HT-29 (cell line): ENCODE measurements around the gene RTCB. TPM values are rescaled to one million over a fixed set of nuclear protein-coding genes. Genes with fewer than 3 reads are reported as not detected.

Experiments
- DNase-seq: peaks from one replicate; pipeline ENCODE4 v3.0.0-alpha.2; 2015; ENCODE audit warnings: low spot score
- total RNA-seq: library from RNA; depleted of rRNA; stranded (reverse); fragments of >200 nt; shearing (Covaris generic); gene quantifications from 2 replicates; pipeline ENCODE4 v1.2.3, GENCODE V29; 2014; rRNA removed

The RTCB gene
- total RNA-seq: 47.6 and 49.1 TPM in 2 replicates

DNA sequence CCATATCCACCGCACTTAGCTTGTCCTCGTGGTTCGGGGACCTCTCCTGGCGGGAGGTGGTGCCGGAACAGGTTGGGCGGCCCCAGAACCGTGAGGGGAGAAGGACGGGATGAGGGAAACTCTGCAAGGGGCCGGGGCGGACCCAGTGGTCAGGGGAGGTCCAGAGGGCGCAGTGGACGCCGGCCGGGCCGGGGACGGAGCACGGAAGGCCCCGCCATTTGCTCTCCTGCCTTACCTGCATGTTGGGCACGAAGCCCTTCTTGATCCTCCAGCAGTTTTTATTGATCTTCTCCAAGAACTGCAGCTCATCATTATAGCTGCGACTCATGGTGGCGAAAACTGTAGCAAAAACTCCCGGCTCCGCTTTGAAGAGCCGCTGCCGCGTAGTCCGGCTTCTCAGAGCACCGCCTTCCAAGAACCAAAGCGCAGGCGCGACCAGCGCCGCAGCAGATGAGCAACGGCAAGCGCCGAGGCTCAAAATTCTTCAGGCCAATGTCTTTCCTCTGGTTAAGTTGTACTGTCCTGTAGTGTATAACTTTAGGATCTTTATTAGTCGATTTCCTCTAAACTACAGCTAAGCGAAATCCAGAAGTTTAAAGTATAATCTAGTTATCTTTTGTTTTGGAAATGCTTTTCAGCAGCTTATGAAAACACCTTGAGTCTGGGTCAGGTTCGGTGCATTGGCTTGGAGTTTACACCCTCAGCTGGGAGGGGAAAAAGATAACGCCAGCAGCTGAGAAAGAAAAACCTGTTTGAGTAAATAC, at the start of gene RTCB:
RTCB (minus strand) TSS at position 419 of the 764 bp plus-strand sequence; CDS start at position 328, 91 bp downstream.
- peak; percentile 88 for DNase-seq

DNA sequence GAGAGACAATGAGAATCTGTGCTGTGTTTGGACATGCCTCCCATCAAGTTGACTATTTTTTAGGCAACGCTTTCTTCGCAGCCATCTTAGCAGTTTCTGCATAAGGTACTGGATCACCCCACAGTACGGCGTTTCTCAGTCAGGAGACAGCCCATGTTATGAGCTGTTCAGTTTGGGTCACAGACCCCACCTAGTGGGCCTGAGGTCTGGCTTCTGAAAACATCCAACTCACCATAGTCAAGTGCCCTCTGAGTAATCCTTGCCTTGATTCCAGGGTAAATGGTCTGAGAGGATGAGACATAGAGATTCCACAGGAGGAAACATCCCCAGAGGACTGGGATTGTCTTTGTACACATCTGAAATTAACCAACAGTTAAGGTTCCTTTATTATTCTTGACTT, 45.0 kb upstream of the RTCB start:
- no peak for DNase-seq

DNA sequence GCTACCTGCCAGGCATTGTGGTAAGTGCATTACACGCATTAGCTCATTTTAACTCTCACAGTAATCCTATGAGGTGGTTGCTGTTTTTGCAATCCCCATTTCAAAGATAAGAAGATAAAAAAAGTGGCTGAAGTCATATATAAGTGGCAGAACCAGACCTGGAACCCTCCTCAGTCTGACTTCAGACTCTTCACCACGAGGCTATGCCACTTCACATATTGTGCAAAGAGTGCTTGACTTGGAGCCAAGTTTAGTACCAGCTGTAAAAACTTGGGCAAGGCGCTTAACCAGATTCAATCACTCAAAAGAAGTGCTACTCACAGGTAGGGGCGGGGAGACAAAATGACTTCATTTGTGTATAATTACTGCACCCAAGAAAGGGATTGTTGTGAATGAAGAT, 36.9 kb upstream of the RTCB start:
- DNase-seq: no peak

DNA sequence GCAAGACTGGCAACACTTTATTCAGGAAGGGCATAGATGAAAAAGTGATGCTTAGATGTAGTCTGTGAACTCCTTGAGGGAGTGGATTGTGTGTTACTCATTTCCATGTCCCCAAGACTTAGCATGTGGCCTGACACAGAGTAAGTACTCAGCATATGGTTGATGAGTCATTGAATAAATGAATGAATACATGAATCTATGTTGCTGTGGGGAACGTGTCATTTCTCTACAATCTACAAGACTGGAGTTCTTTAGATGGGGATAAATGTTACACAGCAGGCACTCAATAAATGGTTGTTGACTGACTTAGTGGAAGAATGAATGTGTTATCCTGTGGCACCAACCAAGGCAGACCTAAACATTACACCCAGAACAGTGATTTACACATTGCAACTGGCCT, 34.3 kb upstream of the RTCB start:
- no peak for DNase-seq

DNA sequence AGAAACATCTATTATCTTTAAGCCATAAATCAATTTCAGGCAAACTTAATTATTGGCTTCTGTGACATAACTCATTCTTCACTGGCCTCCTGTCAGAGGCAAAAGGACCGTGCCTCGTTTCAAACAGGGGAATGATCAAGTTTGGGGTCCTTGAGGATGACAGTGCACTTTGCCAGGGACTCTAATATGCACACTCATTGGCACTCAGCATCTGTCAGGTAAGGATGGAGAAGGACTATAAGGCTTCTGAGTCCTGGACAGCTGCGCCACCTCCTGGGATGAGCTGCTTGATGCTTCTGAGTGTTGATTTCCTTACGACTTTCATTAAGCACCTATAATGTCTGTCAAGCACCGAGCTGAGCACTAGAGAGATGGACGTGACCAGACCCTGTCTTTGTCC, 32.0 kb upstream of the RTCB start:
- peak; percentile 56 for DNase-seq

DNA sequence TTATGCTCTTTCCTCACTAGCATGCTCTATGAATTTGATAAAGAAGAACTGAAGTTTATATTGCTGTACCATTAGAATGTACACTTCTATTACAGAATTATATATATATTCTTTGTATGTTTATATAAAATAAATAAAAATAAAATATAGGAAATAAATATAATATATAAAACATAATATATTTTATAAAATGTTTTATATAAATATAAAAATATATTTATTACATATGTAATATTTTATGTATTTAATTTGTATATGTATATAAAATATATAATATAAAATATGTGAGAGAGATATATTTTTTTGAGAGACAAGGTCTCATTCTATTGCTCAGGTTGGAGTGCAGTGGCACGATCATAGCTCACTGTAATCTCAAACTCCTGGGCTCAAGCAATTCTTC, 18.3 kb upstream of the RTCB start:
- DNase-seq: no peak

DNA sequence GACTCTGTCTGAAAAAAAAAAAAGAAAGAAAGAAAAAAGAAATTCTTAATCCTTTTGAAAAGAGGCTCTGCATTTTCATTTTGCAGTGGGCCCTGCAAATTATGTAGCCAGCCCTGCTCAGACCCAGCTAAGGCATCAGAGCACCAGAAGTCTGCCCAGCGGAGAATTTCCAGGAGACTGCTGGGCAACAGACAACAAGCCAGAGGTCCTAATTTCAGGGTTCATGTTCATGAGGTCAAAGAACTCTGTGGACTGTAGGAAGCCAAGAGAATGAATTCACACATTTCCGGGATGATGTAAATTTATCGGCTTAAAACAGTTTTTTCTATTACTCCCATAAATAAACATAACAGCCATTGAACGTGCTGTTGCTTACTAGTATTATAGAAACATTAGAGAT, 14.8 kb upstream of the RTCB start:
- no peak for DNase-seq

DNA sequence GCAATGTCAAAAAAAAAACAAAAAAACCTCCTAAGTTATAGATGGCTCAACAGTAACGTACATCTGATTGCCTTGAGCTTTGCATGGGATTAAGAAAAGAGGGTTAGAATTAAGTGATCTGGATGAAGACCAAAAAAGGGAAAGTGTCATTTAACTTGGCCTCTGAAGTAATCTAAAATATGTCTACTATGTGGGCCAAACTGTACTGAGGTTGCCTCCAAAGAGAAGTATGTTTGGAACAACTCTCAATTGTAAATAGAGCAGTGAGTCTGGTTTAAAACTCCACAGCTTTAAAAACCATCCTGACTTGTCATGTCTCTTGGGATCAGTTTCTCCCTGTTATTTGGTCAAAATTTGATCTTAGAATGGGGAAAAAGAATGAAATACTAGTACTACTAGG, 11.6 kb upstream of the RTCB start:
- DNase-seq: no peak

DNA sequence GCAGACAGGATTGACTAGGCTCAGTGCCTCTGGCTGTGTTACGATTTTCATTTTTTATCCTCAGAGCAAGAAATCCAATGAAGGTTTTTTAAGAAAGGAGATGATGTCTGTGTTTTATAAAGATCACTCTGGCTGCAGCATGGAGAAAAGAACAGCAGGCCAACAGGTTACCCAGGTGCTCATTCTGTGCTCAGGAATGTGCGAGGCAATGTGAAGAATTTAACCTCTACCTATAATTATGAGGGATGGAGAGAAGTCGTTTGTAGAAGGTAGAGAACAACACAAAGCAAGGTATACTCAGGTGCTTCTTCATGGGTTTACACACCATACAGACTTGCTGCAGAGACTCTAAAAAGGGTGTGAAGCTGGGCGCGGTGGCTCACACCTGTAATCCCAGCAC, 10.0 kb upstream of the RTCB start:
- DNase-seq: no peak

DNA sequence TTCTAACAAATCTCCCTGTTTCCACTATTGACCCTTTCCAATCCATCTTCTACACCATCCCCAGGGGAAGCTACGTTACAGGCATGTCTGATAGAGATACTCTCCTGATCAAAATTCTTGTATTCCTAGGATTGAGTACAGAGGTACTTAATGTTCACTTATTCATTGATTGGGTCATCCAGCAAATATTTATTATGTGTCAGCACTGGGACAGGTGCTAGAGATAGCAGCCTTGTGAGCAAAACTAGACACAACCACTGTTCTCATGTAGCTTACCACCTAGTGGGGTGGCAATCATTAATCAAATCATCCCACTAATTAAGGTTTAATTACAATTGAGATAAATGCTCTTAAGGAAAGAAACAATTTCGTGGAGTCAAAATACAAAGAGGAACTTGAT, 9.4 kb upstream of the RTCB start:
- DNase-seq: no peak

DNA sequence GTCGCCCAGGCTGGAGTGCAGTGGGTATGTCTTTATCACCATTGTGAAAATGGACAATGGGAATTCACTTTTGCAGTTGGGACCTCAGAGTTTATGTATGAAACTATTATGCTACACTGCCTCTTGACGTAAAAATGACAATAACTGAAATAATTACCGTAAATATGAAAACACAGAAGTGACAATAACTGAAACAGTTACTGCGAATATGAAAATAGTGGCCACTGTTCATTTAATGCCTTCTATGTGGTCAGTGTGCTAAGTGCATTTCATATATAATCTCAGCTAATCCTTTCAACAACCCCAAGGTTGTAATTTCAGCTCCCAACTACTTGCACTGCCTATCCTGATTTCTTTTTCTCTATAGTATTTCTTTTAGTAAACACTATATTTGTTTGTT, 5.9 kb upstream of the RTCB start:
- no peak for DNase-seq

DNA sequence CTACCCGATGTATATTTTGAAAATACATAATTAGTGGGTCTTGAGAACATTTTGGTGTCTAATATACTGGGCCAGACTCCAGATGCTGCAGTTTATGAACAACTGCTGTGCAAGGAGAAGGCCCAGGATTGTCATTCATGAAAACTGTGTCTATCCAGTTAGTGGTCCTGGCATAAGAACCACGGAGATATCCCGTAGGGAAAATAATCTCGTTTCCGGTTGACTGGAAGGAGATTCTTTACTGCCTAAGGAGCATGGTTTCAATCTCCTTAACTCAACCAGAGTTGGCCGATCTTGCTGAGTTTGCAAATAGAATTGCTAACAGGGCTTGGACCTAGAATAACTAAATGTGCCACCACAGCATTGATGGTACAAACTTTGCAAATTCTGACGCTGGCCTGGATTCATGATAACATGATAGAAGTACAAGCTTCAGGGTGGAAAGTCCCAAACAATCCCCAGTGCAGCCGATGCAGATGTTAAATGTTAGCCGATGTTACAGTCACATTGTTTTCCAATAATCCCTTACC, 4.6 kb upstream of the RTCB start:
- DNase-seq: no peak

DNA sequence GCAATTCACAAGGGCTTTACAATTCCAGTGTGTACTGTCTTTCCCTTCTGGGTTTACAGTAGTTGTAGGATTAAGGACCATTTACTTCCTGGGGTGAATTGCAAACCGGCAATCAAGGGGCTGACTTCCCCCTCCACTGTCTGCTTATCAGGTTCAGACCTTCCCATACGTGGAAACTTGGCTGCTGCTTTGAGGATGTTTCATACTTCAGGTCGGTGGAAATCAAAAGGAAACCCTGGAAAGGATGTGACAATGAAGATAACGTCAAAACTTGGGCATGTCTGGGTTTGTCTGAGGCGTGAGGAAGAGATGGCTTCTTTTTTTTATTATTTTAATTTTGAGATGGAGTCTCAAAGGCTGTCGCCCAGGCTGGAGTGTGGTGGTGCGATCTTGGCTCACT, 2.1 kb upstream of the RTCB start:
- no peak for DNase-seq

DNA sequence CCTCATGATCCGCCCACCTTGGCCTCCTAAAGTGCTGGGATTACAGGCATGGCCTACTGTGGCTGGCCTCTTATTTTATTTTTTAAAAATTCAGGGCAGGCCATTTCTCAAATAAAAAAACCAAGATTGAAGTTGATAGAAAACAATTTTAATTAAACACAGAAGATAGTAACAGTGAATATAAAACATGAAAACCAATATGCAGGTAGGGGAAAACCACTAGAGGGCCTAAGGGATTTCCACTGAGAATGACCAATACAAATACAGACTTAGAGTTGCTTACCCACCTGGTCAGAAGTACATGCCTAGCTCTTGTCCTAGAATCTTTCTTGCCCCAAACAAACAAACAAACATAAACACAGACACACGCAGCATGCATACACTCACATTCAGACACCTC, 1.7 kb upstream of the RTCB start:
- DNase-seq: peak; percentile 11

DNA sequence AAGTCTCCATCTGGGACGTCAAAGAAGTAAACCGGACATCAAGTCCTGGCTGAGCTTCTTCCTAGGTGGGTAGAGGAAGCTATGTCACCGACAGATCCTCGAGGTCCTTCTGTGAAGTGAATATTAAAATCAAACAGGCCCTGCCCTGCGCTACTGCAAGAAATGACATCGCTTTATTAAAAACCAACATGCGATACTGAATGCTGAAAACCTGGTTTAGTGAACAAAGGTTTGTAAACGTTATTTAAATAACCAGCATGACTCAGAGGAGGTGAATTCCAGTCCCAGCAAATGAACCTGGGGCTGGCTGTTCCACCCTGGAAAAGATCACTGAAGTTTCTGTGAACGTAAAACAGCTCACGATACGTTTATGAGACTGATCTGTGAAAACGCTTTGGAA, 645 bp downstream of the RTCB start:
- DNase-seq: peak; percentile 28

DNA sequence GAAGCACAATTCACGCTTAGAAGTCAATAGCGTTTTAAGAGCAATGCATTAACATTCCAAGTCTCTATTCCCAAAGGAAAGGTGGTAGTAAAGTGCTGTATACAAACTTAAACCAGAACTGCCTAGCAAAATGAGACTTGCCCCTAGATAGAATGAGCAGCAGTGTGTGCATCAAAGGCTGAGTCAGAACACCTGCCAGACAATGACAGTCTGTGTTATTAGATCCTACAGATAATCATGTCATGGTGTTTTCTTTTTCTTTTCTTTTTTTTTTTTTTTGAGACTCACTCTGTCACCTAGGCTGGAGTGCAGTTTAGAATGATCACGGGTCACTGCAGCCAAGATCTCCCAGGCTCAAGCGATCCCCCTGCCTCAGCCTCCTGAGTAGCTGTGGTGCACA, 1.6 kb downstream of the RTCB start:
- DNase-seq: no peak

DNA sequence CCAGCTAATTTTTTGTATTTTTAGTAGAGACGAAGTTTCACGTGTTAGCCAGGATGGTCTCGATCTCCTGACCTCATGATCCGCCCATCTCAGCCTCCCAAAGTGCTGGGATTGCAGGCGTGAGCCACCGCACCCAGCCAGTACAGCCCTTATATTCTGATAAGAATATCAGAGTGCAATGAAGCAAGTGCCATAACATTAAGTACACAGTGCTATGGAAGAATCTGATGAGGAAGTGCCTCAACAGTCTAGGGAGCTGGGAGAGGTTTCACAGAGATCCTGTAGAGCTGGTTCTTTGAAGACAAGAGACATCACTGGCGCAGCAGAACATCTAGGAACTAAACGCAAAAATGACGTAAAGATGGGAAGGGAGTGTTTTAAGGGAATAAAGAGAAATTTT, 2.1 kb downstream of the RTCB start:
- DNase-seq: no peak

DNA sequence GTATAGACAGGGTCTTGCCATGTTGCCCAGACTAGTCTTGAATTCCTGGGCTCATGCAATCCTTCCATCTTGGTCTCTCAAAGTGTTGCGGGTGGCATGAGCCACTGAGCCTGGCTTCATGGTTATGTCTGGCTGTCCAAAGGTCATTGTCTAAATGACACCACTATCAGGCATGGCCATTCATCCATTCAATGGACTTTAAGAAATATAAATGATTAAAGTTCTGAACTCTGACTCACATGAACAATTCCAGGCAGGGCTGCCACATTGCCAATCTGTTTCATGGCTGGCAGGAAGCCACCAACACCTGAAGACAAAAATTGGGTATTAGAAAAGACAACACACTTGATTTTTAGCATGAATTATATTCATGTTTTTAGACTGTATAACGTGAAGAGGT, 4.1 kb downstream of the RTCB start:
- DNase-seq: no peak

DNA sequence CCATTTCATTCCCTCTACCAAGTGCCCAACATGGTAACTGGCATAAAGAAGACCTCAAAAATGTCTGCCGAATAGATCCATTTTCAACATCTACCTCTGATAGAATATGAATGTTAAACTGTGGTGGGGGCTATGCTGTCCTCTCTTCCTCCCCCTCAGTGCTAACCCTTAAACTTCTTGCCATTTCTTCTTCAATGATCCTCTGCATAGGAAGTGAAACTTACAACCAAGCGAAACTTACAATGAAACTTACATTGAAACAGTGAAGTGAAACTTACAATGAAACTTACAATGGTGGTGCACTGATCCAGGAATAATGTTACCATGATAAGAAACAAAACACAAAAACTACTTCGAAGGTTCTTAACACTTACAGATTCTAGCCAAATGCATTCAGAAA, 4.7 kb downstream of the RTCB start:
- DNase-seq: no peak

DNA sequence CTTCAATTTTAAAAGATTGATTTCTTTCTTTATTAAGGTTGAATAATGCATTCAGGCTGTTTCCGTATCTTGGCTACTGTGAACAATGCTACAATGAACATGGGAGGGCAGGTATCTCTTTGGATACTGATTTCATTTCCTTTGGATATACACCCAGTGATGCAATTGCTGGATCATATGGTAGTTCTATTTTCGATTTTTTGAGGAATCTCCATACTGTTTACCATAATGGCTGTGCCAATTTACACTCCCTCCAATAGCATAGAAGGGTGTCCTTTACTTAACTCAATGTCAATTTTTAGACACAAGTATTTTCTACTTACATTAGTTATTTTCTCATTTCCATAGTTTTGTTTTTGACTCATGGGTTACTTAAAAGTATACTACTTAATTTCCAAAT, 8.0 kb downstream of the RTCB start:
- no peak for DNase-seq

DNA sequence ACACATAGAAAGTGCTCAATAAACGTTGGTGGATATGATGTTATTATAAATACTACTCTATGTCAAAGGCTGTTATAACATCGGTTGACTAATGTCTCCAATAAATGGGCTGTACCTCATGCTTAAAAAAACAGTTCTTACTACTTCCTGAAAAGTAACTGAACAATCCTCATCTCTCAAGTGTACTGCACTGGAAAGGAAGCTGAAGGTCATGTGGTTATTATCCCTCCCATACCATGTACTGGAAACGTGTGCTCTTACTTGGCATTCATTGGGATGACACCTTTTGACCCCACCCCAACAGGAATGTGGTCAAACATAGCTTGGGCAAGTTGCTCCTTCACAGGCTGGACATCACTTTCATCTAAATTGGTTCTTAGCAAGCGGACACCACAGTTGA, 10.6 kb downstream of the RTCB start:
- DNase-seq: no peak

DNA sequence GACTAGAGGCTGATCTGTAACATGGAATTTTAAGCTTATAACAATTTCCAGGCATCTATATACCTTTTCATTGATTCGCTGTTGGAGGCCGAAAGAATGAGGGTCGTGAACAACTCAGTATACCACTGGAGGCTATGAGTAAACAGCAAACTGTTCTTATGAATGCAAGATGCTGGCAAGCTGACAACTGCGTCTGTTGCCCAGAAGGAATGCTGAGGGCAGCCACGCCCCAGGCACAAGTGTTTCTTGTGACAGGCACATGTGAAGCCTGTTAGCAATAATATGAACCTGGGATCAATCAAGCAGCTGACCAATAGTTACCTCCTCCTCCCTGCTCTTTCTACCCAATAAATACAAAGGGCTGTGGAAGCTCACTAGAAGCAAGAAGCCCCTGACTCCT, 15.3 kb downstream of the RTCB start:
- DNase-seq: no peak

DNA sequence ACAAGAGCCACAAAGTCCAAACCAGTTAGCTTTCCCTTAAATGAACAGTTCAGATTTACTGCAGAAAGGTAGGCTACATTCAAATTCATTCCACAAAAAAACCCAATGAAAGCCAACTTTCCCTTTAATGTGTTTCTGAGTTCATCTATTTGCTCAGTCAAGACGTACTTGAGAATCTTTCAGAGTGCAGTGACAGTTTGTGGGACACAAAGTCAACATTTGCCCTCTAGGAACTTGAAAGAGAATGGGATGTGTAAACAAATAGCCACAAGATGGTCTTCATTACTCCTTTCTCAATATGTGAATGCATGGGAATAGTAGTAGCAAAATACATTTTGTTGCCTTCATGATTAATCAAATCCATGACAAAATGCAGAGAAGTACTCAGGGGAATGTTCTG, 15.8 kb downstream of the RTCB start:
- no peak for DNase-seq

DNA sequence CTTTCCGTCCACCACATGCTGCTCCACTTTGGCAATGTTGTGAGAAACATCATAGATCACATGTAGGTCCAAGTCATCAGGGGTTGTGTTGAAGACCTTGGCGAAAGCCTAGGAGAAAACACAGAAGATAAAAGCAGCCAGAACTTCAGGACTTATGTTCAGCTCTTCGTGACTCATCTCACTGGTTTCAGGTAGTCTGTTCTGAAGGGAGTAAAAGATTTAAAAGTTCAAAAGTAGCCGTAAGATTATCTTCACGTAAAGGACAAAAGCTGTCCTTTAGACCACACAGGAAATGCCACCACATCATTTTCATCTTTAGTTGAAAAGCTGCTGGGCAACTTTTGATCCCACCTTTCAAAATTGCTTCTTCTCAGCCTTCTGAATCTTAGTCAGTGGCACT, 16.9 kb downstream of the RTCB start:
- DNase-seq: no peak
